OCI-LY1 (cell line): ENCODE measurements around the gene ZNF440.
"Not testable (repeated sequence)": the region's sequence is repeated elsewhere in the genome, so short reads cannot be mapped to it uniquely, and the experiment has no call there.

Experiments used
- H2AFZ ChIP-seq: fragments of 200-600 bp; sonication (generic), shearing (Covaris generic); 2 replicates; pipeline ENCODE4 v1.6.0; 2014; ENCODE audit warnings: antibody characterized with exemption, mild to moderate bottlenecking, low read length
- H3F3A ChIP-seq: fragments of 200-600 bp; sonication (generic), shearing (Covaris generic); 2 replicates; pipeline ENCODE4 v1.6.0; 2014; ENCODE audit warnings: mild to moderate bottlenecking, antibody characterized with exemption, low read length, moderate library complexity; ENCODE audit not compliant: insufficient read depth
- H3K27ac ChIP-seq: fragments of 200-600 bp; sonication (generic); 2 replicates; pipeline ENCODE4 v1.5.1; 2014; ENCODE audit warnings: low read length, mixed run types, mild to moderate bottlenecking, low read depth; ENCODE audit not compliant: poor library complexity, severe bottlenecking
- H3K27me3 ChIP-seq: fragments of 200-600 bp; sonication (generic); 2 replicates; pipeline ENCODE4 v1.6.0; 2014; ENCODE audit warnings: antibody characterized with exemption, mild to moderate bottlenecking, low read length, moderate library complexity; ENCODE audit not compliant: insufficient read depth
- H3K36me3 ChIP-seq: fragments of 200-600 bp; sonication (generic); 2 replicates; pipeline ENCODE4 v1.6.1; 2014; ENCODE audit warnings: mild to moderate bottlenecking, antibody characterized with exemption, low read length, moderate library complexity, mixed read lengths; ENCODE audit not compliant: insufficient read depth
- H3K4me1 ChIP-seq: fragments of 200-600 bp; sonication (generic); 2 replicates; pipeline ENCODE4 v1.5.1; 2014; ENCODE audit warnings: mild to moderate bottlenecking, low read length, moderate library complexity; ENCODE audit not compliant: insufficient read depth, severe bottlenecking
- H3K4me2 ChIP-seq: fragments of 200-600 bp; sonication (generic), shearing (Covaris generic); 2 replicates; pipeline ENCODE4 v1.6.1; 2014; ENCODE audit warnings: low read length
- H3K4me3 ChIP-seq: fragments of 200-600 bp; sonication (generic); 2 replicates; pipeline ENCODE4 v1.5.1; 2014; ENCODE audit warnings: low read length, low read depth, mild to moderate bottlenecking, mixed read lengths; ENCODE audit not compliant: poor library complexity, severe bottlenecking
- H3K79me2 ChIP-seq: fragments of 200-600 bp; shearing (Covaris generic); 2 replicates; pipeline ENCODE4 v1.6.1; 2016; ENCODE audit warnings: mixed run types, low read length, mixed read lengths; ENCODE audit not compliant: insufficient read depth
- H3K9ac ChIP-seq: fragments of 200-600 bp; sonication (generic), shearing (Covaris generic); 2 replicates; pipeline ENCODE4 v1.6.1; 2014; ENCODE audit warnings: mild to moderate bottlenecking, low read length, mixed read lengths
- H3K9me2 ChIP-seq: fragments of 200-600 bp; sonication (generic), shearing (Covaris generic); 2 replicates; pipeline ENCODE4 v1.6.1; 2014; ENCODE audit warnings: low read depth, mild to moderate bottlenecking, low read length, mixed read lengths
- H3K9me3 ChIP-seq: fragments of 200-600 bp; shearing (Covaris generic); 2 replicates; pipeline ENCODE4 v1.6.1; 2014; ENCODE audit warnings: low read length, mixed read lengths
- H4K20me1 ChIP-seq: fragments of 200-600 bp; sonication (generic), shearing (Covaris generic); 2 replicates; pipeline ENCODE4 v1.6.0; 2016; ENCODE audit warnings: mild to moderate bottlenecking, low read length; ENCODE audit not compliant: insufficient read depth
- EZH2 ChIP-seq: fragments of 200-600 bp; sonication (generic), shearing (Covaris generic); IDR thresholded peaks from 2 replicates; pipeline ENCODE4 v1.8.0; 2017; ENCODE audit warnings: borderline replicate concordance, mixed run types, mild to moderate bottlenecking, antibody characterized with exemption, low read length, moderate library complexity, mixed read lengths
- TF ChIP-seq, protein P1 (sequence below): fragments of 200-600 bp; sonication (generic), shearing (Covaris generic); IDR thresholded peaks from 2 replicates; pipeline ENCODE4 v1.5.1; 2017; ENCODE audit warnings: mild to moderate bottlenecking, antibody characterized with exemption, low read length, moderate library complexity, mixed read lengths

The ZNF440 gene

DNA sequence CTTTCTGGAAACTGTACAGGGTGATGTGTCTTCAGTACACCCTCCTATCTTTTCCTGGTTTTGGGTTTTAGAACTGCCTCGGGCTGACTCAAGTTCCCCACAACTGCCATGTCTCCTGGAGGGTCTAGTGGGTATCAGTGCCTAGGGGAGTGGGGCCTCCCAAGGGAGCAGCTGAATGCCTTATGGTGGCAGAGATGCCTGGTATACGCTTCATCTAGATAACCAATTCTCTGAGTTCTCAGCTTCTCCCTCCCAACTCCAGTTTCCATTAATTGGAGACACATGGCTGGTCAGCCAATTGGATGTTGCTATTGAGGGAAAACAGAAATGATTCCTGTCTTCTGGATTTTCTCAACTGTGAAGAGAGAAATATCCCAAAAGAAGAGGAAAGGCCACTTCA is 47.2 kb downstream of the ZNF440 start:
- H2AFZ ChIP-seq: no peak overlapping the region
- no peaks in the 10 kb centered on the region for H4K20me1 ChIP-seq
- H3K9ac ChIP-seq: no peak overlapping the region
- H3K79me2 ChIP-seq: no peaks in the 10 kb centered on the region; the same call in 1 of the 2 replicates
- H3K27ac ChIP-seq: no peak overlapping the region
- no peak overlapping the region for H3K4me2 ChIP-seq
- peaks cover 85% of the 10 kb centered on the region for H3K36me3 ChIP-seq
- H3K9me3 ChIP-seq: peaks cover 62% of the 10 kb centered on the region
- H3K4me1 ChIP-seq: no peaks in the 10 kb centered on the region
- H3F3A ChIP-seq: no peaks in the 10 kb centered on the region
- no peak overlapping the region for H3K4me3 ChIP-seq
- no peaks in the 10 kb centered on the region for H3K9me2 ChIP-seq
- TF ChIP-seq EZH2: no peak
- TF ChIP-seq, protein P1, sequence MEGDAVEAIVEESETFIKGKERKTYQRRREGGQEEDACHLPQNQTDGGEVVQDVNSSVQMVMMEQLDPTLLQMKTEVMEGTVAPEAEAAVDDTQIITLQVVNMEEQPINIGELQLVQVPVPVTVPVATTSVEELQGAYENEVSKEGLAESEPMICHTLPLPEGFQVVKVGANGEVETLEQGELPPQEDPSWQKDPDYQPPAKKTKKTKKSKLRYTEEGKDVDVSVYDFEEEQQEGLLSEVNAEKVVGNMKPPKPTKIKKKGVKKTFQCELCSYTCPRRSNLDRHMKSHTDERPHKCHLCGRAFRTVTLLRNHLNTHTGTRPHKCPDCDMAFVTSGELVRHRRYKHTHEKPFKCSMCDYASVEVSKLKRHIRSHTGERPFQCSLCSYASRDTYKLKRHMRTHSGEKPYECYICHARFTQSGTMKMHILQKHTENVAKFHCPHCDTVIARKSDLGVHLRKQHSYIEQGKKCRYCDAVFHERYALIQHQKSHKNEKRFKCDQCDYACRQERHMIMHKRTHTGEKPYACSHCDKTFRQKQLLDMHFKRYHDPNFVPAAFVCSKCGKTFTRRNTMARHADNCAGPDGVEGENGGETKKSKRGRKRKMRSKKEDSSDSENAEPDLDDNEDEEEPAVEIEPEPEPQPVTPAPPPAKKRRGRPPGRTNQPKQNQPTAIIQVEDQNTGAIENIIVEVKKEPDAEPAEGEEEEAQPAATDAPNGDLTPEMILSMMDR: no peak
- no peaks in the 10 kb centered on the region for H3K27me3 ChIP-seq

DNA sequence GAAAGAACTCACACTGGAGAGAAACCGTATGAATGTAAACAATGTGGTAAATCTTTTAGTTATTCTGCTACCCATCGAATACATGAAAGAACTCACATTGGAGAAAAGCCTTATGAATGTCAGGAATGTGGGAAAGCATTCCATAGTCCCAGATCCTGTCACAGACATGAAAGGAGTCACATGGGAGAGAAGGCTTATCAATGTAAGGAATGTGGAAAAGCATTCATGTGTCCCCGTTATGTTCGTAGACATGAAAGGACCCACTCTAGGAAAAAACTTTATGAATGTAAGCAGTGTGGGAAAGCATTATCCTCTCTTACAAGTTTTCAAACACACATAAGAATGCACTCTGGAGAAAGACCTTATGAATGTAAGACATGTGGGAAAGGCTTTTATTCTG is 53.7 kb downstream of the ZNF440 start:
- H3K9me3 ChIP-seq: peaks cover 50% of the 10 kb centered on the region
- H3K36me3 ChIP-seq: peaks cover 72% of the 10 kb centered on the region
- H3K4me2 ChIP-seq, H3K9ac ChIP-seq, H3K27ac ChIP-seq, H3K79me2 ChIP-seq, H3K9me2 ChIP-seq, H3K4me3 ChIP-seq, H3F3A ChIP-seq, H3K4me1 ChIP-seq, H4K20me1 ChIP-seq, H3K27me3 ChIP-seq, H2AFZ ChIP-seq: not testable (repeated sequence)

DNA sequence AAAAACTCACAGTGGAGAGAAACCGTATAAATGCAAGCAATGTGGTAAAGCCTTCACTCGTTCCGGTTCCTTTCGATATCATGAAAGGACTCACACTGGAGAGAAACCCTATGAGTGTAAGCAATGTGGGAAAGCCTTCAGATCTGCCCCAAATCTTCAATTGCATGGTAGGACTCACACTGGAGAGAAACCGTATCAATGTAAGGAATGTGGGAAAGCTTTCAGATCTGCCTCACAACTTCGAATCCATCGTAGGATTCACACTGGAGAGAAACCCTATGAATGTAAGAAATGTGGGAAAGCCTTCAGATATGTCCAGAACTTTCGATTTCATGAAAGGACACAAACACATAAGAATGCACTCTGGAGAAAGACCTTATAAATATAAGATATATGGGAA is 54.1 kb downstream of the ZNF440 start:
- H2AFZ ChIP-seq: no peak overlapping the region
- no peak overlapping the region for H3K9ac ChIP-seq
- H3K9me2 ChIP-seq: no peaks in the 10 kb centered on the region
- H4K20me1 ChIP-seq: no peaks in the 10 kb centered on the region
- H3K79me2 ChIP-seq: no peaks in the 10 kb centered on the region
- H3K36me3 ChIP-seq: peaks cover 68% of the 10 kb centered on the region
- H3K4me2 ChIP-seq: no peak overlapping the region
- H3K27ac ChIP-seq: no peak overlapping the region
- no peak overlapping the region for H3K4me3 ChIP-seq
- TF ChIP-seq EZH2: no peak
- TF ChIP-seq, protein P1: no peak
- no peaks in the 10 kb centered on the region for H3F3A ChIP-seq
- no peaks in the 10 kb centered on the region for H3K4me1 ChIP-seq
- peaks cover 50% of the 10 kb centered on the region for H3K9me3 ChIP-seq
- no peaks in the 10 kb centered on the region for H3K27me3 ChIP-seq

DNA sequence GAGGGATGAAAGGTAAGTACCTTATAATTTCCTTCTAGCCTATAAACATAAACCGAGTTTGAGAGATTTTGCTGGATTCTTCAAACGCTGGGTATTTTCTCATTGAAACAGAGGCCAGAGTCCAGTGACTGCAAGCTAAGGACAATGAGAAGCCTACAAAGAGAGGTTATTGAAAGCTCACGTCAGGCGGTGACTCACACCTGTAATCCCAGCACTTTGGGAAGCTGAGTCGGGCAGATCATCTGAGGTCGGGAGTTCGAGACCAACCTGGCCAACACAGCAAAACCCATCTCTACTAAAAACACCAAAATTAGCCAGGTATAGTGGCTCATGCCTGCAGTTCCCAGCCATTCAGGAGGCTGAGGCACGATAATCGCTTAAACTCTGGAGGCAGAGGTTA is 58.6 kb downstream of the ZNF440 start:
- no peak for TF ChIP-seq EZH2
- TF ChIP-seq, protein P1: no peak
- H3K4me3 ChIP-seq: no peak overlapping the region
- H3K27ac ChIP-seq: no peak overlapping the region
- H3K79me2 ChIP-seq: no peaks in the 10 kb centered on the region
- H2AFZ ChIP-seq: no peak overlapping the region
- H3F3A ChIP-seq: no peaks in the 10 kb centered on the region
- H4K20me1 ChIP-seq: no peaks in the 10 kb centered on the region
- H3K9ac ChIP-seq: no peak overlapping the region
- no peaks in the 10 kb centered on the region for H3K4me1 ChIP-seq
- no peaks in the 10 kb centered on the region for H3K27me3 ChIP-seq
- peaks cover 29% of the 10 kb centered on the region for H3K9me3 ChIP-seq
- no peak overlapping the region for H3K4me2 ChIP-seq
- H3K9me2 ChIP-seq: no peaks in the 10 kb centered on the region
- H3K36me3 ChIP-seq: peaks cover 25% of the 10 kb centered on the region
